HUDEP-2 (cell line): ENCODE data around the gene PLCB4.

Experiments used
- DNase-seq, 76 experiments: peaks; one replicate each; lab custom pipeline; 2025; ENCODE audit not compliant: unreplicated experiment in 76 of 76; lab: John Stamatoyannopoulos, UW

PLCB4 gene

GRCh38 chr20:9212735-9213134 lies 143.8 kb downstream of the PLCB4 start:
- DNase-seq, result no peak

GRCh38 chr20:9214685-9215084 lies 145.8 kb downstream of the PLCB4 start:
- DNase-seq, result no peak

GRCh38 chr20:9215539-9215938 lies 146.7 kb downstream of the PLCB4 start:
- no peak for DNase-seq

GRCh38 chr20:9218531-9218961 lies 149.7 kb downstream of the PLCB4 start:
- DNase-seq, result no peak

- no peak for DNase-seq
Observed at GRCh38 chr20:9220874-9221547, 152.1 kb downstream of the PLCB4 start.

GRCh38 chr20:9223296-9223695 lies 154.4 kb downstream of the PLCB4 start:
- DNase-seq, result no peak

- DNase-seq, result no peak
Observed at GRCh38 chr20:9225879-9226278, 157.0 kb downstream of the PLCB4 start.

GRCh38 chr20:9227896-9228615 lies 159.2 kb downstream of the PLCB4 start:
- DNase-seq, result no peak

- DNase-seq, result no peak
Observed at GRCh38 chr20:9228774-9229450, 160.0 kb downstream of the PLCB4 start.

GRCh38 chr20:9230406-9230805 lies 161.5 kb downstream of the PLCB4 start:
- no peak for DNase-seq

GRCh38 chr20:9233804-9234203 lies 164.9 kb downstream of the PLCB4 start:
- no peak for DNase-seq

- no peak for DNase-seq
Observed at GRCh38 chr20:9235518-9235917, 166.6 kb downstream of the PLCB4 start.

- no peak for DNase-seq
Observed at GRCh38 chr20:9236458-9236857, 167.6 kb downstream of the PLCB4 start.

- DNase-seq, result no peak
Observed at GRCh38 chr20:9241232-9241692, 172.4 kb downstream of the PLCB4 start.

GRCh38 chr20:9241721-9242427 lies 173.0 kb downstream of the PLCB4 start:
- DNase-seq, result no peak

- no peak for DNase-seq
Observed at GRCh38 chr20:9243986-9244385, 175.1 kb downstream of the PLCB4 start.

- no peak for DNase-seq
Observed at GRCh38 chr20:9244811-9245210, 175.9 kb downstream of the PLCB4 start.

- DNase-seq, result no peak
Observed at GRCh38 chr20:9246731-9247130, 177.8 kb downstream of the PLCB4 start.

GRCh38 chr20:9250511-9250910 lies 181.6 kb downstream of the PLCB4 start:
- no peak for DNase-seq

GRCh38 chr20:9253006-9253539 lies 184.2 kb downstream of the PLCB4 start:
- DNase-seq, result no peak

GRCh38 chr20:9255171-9255570 lies 186.3 kb downstream of the PLCB4 start:
- DNase-seq, result no peak
